ENCODE results near the gene CHRNA1. TPM values are rescaled to one million over a fixed set of nuclear protein-coding genes. Genes with fewer than 3 reads are reported as not detected.

The CHRNA1 gene
- total RNA-seq, 4 donors from 2014 or later, result not detected

DNA sequence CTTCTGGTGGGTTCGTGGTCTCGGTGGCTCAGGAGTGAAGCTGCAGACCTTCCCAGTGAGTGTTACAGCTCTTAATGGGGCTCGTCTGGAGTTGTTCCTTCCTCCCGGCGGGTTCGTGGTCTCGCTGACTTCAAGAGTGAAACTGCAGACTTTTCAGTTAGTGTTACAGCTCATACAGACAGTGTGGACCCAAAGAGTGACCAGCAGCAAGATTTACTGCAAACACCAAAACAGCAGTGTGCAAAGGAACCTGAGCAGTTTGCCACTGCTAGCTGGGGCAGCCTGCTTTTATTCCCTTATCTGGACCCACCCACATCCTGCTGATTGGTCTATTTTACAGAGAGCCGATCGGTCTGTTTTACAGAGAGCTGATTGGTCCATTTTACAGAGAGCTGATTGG, 55.6 kb downstream of the CHRNA1 start:
- 86% methylated on average over 2 of the region's 9 CpGs; no CpG with 5 or more reads in 1 of the 2 donors for WGBS, 2 donors (ENCODE audit: low coverage in 1 of 2)
- Histone ChIP-seq H3K27me3 (peaks cover 30% of the 10 kb centered on the region), H3K4me3 (no peak overlapping the region), H3K9me3 (no peaks in the 10 kb centered on the region), H3K4me1 (no peaks in the 10 kb centered on the region), H3K36me3 (no peaks in the 10 kb centered on the region), H3K27ac (no peak overlapping the region)
- TF ChIP-seq, protein P1, sequence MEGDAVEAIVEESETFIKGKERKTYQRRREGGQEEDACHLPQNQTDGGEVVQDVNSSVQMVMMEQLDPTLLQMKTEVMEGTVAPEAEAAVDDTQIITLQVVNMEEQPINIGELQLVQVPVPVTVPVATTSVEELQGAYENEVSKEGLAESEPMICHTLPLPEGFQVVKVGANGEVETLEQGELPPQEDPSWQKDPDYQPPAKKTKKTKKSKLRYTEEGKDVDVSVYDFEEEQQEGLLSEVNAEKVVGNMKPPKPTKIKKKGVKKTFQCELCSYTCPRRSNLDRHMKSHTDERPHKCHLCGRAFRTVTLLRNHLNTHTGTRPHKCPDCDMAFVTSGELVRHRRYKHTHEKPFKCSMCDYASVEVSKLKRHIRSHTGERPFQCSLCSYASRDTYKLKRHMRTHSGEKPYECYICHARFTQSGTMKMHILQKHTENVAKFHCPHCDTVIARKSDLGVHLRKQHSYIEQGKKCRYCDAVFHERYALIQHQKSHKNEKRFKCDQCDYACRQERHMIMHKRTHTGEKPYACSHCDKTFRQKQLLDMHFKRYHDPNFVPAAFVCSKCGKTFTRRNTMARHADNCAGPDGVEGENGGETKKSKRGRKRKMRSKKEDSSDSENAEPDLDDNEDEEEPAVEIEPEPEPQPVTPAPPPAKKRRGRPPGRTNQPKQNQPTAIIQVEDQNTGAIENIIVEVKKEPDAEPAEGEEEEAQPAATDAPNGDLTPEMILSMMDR (IDR thresholded peaks at IDR 0.05), result no peak
- TF ChIP-seq EP300 (IDR thresholded peaks at IDR 0.05) (no peak), POLR2AphosphoS5 (IDR thresholded peaks at IDR 0.05) (no peak), POLR2A (IDR thresholded peaks at IDR 0.05) (no peak)
- no peak for ATAC-seq

DNA sequence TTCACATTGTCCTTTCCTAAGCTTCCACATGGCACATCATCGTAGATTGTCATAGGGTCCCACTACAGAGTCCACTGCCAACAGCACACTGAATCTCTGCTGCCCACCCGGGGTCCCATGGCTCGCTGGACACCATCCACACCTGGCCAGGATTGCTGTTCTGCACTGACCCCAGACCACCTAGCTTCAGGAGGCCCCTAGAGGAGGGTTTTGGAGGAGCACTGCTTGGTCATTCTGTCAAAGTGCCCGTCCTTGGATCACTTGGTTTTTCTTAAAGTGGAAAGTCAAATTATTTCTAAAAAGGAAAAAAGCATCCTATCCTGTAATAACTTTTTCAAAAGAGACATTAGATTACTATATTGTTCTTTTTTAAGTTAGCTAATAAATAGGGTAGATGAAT, 59.0 kb downstream of the CHRNA1 start:
- no peak for ATAC-seq
- peaks cover 30% of the 10 kb centered on the region for H3K27me3 ChIP-seq
- WGBS, 2 donors (ENCODE audit: low coverage in 1 of 2), result 48% methylated on average over 4 of the region's 4 CpGs; no CpG with 5 or more reads in 1 of the 2 donors
- TF ChIP-seq, protein P1 (IDR thresholded peaks at IDR 0.05), result no peak
- no peak for TF ChIP-seq EP300 (IDR thresholded peaks at IDR 0.05)
- TF ChIP-seq POLR2A (IDR thresholded peaks at IDR 0.05), result no peak
- TF ChIP-seq POLR2AphosphoS5 (IDR thresholded peaks at IDR 0.05), result no peak
- H3K36me3 ChIP-seq, result no peaks in the 10 kb centered on the region
- H3K4me1 ChIP-seq, result no peaks in the 10 kb centered on the region
- no peak overlapping the region for H3K27ac ChIP-seq
- H3K4me3 ChIP-seq, result no peak overlapping the region
- H3K9me3 ChIP-seq, result no peaks in the 10 kb centered on the region

DNA sequence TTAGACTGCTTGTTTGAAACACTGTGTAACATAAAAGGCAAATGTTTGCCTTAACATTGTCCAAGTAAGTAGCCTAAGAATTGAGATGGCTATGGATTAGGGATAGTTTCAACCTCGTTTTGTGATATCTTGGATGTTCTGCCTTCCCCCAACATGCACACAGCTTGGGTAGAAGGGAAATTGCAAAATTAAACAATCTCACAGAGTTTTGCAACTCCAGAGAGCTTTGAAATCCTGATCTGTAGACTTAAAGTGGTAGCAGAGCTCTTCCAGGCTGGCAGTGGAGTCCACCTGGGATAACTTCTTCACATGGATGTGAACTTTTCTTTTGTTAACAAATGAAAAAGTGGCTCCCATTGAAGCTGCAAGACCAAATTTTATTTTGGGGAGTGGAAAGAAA, 59.6 kb downstream of the CHRNA1 start:
- Histone ChIP-seq H3K9me3 (no peaks in the 10 kb centered on the region), H3K4me1 (no peaks in the 10 kb centered on the region), H3K27ac (no peak overlapping the region), H3K36me3 (no peaks in the 10 kb centered on the region), H3K27me3 (peaks cover 28% of the 10 kb centered on the region), H3K4me3 (no peak overlapping the region)
- TF ChIP-seq, protein P1 (IDR thresholded peaks at IDR 0.05), result no peak
- TF ChIP-seq EP300 (IDR thresholded peaks at IDR 0.05) (no peak), POLR2A (IDR thresholded peaks at IDR 0.05) (no peak), POLR2AphosphoS5 (IDR thresholded peaks at IDR 0.05) (no peak)
- 27 to 75% methylated on average over 1 of the region's 1 CpG for WGBS, 2 donors (ENCODE audit: low coverage in 1 of 2)
- ATAC-seq, result no peak

DNA sequence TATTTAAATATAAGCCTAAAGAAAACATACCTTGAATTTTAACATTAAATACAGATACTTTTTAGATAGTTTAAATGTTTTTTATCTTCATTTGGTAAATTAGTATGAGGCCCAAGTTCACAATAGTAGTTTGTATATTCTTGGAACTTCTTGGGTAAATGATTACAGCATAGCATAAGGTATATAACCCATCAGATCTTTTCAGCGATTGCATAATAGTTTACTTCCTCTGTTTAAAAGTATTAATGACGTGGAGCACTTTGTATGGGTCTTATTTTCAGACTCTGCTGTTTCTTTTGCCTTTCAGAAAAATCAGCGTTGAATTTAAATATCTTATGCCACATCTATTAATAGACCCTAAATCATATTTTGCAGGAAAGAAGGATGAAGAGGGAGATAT, 60.2 kb downstream of the CHRNA1 start:
- TF ChIP-seq POLR2AphosphoS5 (IDR thresholded peaks at IDR 0.05), result no peak
- TF ChIP-seq POLR2A (IDR thresholded peaks at IDR 0.05), result no peak
- TF ChIP-seq, protein P1 (IDR thresholded peaks at IDR 0.05), result no peak
- no peak for TF ChIP-seq EP300 (IDR thresholded peaks at IDR 0.05)
- Histone ChIP-seq H3K27ac (no peak overlapping the region), H3K9me3 (no peaks in the 10 kb centered on the region), H3K4me1 (no peaks in the 10 kb centered on the region), H3K4me3 (no peak overlapping the region), H3K36me3 (no peaks in the 10 kb centered on the region), H3K27me3 (peaks cover 23% of the 10 kb centered on the region)
- WGBS, 2 donors (ENCODE audit: low coverage in 1 of 2), result 61 to 63% methylated on average over 3 of the region's 3 CpGs
- ATAC-seq, result no peak

DNA sequence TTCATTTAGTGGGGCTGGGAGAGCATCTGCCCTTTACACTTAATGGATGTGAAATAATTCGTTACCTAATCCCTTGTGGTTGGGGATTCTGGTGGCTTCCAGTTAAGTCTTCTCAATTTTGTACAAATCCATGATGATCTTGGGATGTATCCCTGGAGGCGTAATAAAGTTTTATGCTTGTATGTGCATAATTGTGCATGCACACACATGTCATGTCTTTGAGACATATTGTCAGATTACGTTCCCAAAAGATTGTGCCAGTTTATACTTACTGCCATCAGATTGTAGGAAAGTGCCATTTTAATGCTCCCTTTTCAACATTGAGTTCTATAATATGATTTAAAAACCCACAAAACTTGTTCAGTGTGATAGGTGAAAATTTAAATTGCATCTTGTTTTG, 60.8 kb downstream of the CHRNA1 start:
- Histone ChIP-seq H3K27ac (no peak overlapping the region), H3K27me3 (peaks cover 23% of the 10 kb centered on the region), H3K4me1 (no peaks in the 10 kb centered on the region), H3K4me3 (no peak overlapping the region), H3K9me3 (no peaks in the 10 kb centered on the region), H3K36me3 (no peaks in the 10 kb centered on the region)
- no peak for ATAC-seq
- no peak for TF ChIP-seq POLR2A (IDR thresholded peaks at IDR 0.05)
- no peak for TF ChIP-seq POLR2AphosphoS5 (IDR thresholded peaks at IDR 0.05)
- TF ChIP-seq, protein P1 (IDR thresholded peaks at IDR 0.05), result no peak
- TF ChIP-seq EP300 (IDR thresholded peaks at IDR 0.05), result no peak
- WGBS, 2 donors (ENCODE audit: low coverage in 1 of 2), result 57 to 90% methylated on average over 2 to 3 of the region's 3 CpGs
